GM06990 (cell line): ENCODE measurements around the gene PIGO.
A peak's percentile ranks its signal among the peaks of the same experiment; 100 is the strongest.

Experiments
- DNase-seq: peaks from one replicate; pipeline ENCODE4 v3.0.0-alpha.2; 2011; ENCODE audit not compliant: insufficient read length; ENCODE audit errors: extremely low read depth
- H3K27me3 ChIP-seq: replicated peaks from 2 replicates; pipeline ENCODE4 v1.6.0; 2011; ENCODE audit warnings: low read length; ENCODE audit not compliant: control insufficient read depth, insufficient read depth
- H3K36me3 ChIP-seq: 2 replicates; pipeline ENCODE4 v1.5.1; 2011; ENCODE audit warnings: low read length; ENCODE audit not compliant: control insufficient read depth, insufficient read depth
- H3K4me3 ChIP-seq: replicated peaks from 2 replicates; pipeline ENCODE4 v1.5.1; 2011; ENCODE audit warnings: low read depth, mild to moderate bottlenecking, control low read depth, low read length
- TF ChIP-seq, protein P1 (sequence below): IDR thresholded peaks from 2 replicates; pipeline ENCODE4 v1.5.1; 2011; ENCODE audit warnings: low read length, control low read depth, mild to moderate bottlenecking, inconsistent platforms; ENCODE audit not compliant: insufficient read depth, poor library complexity, severe bottlenecking

Gene PIGO

DNA sequence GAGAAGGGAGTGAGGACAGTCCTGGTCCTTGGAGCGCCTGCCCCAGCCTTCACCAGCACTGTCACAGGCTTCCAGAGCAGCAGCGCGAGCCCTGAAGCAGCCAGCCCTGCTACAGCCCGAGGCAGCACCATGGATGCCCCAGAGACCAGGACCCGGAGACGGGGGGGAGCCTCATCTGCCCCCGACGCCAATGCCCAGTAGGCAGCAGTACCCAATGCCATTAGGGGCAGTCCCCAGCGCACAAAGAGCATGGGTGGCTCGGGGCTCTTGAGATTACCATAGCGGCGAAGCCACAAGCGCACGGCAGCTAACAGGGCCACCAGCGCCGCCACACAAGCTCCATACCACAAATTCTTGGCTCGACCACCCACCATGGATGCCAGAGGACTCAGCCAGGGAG lies 4.9 kb downstream of the PIGO start:
- H3K27me3 ChIP-seq = no peaks in the 10 kb centered on the region
- TF ChIP-seq, protein P1, sequence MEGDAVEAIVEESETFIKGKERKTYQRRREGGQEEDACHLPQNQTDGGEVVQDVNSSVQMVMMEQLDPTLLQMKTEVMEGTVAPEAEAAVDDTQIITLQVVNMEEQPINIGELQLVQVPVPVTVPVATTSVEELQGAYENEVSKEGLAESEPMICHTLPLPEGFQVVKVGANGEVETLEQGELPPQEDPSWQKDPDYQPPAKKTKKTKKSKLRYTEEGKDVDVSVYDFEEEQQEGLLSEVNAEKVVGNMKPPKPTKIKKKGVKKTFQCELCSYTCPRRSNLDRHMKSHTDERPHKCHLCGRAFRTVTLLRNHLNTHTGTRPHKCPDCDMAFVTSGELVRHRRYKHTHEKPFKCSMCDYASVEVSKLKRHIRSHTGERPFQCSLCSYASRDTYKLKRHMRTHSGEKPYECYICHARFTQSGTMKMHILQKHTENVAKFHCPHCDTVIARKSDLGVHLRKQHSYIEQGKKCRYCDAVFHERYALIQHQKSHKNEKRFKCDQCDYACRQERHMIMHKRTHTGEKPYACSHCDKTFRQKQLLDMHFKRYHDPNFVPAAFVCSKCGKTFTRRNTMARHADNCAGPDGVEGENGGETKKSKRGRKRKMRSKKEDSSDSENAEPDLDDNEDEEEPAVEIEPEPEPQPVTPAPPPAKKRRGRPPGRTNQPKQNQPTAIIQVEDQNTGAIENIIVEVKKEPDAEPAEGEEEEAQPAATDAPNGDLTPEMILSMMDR = no peak
- no peak for DNase-seq
- peaks cover 32% of the 10 kb centered on the region for H3K36me3 ChIP-seq
- no peak overlapping the region for H3K4me3 ChIP-seq

DNA sequence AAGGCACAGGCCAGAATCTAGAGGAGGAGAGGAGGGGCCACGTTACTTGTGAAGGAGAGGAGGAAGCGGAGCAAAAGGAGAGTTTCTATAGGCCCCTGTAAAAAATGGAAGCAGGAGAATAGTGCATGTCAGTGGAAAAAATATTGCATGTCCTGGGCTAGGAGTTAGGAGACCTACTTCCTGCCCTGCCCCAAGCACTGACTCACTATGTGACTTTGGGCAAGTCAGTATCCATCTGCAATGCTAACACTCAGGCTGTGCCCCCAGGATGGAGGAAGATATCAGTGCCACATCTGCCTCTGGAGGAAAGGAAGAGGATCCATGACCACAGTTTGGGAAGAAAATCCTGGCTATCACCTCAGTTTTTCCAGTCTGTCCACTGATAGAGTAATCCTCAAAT lies 7.0 kb downstream of the PIGO start:
- TF ChIP-seq, protein P1 = no peak
- no peak for DNase-seq
- no peaks in the 10 kb centered on the region for H3K27me3 ChIP-seq
- H3K4me3 ChIP-seq = no peak overlapping the region
- H3K36me3 ChIP-seq = peaks cover 32% of the 10 kb centered on the region

DNA sequence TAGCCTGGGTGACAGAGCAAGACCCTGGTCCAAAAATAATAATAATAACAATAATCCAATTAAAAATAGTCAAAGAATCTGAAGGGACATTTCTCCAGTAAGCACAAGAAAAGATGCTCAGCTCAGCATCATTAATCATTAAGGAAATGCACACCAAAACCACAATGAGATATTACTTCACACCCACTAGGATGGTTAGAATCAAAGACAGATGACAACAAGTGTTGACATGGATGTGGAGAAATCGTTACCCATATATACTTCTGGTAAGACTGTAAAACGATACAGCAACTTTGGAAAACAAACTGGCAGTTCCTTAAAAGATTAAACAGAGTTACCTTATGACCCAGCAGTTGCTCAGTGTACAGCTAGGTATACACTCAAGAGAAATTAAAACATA lies 11.3 kb downstream of the PIGO start:
- Histone ChIP-seq H3K36me3 (peaks cover 10% of the 10 kb centered on the region), H3K27me3 (no peaks in the 10 kb centered on the region), H3K4me3 (no peak overlapping the region)
- DNase-seq = no peak
- TF ChIP-seq, protein P1 = no peak

DNA sequence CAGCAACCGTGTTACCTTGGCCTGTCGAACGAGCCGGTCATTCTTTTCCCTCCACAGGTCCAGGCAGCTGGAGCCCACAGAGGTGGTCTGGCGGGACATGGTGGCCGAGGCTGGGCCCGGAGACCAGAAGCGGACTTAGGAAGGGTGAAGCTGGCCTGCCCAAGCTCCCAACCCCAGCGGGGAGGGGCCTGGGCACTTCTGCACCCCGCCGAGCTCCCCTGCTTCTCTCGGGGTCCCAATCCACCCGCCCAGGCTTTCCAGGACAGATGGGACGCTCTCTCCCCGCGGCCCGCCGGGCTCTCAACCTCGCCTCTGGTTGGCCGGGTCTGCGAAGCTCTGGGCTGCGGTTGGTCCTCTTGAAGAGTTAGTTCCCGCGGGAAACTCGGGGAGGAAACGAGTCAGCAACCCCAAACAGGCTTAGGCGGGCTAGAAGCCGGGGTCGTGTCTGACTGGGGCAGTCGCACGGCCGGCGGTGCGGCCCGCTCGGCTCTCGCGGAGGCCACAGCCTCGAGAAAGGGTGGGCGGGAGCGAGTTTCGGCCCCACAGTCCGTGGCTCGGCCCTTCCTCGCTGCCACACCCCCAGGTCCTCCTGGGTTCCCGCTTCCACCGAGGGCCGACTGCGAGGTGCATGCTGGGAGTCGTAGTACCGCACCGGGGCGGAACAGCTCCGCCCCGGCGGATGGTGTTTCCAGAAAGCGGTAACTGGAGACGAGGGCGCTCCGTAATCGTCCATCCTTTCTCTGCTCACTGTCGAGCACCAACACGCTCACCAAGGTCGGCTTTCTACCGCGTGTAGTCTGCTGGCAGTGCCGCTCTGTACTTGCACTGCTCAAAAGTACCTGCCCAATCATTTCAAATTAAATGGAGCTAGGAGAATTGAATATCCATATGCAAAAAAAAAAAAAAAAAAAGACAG lies 16.7 kb downstream of the PIGO start, which contains the start of gene FANCG:
FANCG (minus strand) TSS at position 517 of the 916 bp plus-strand sequence; CDS start at position 99, 418 bp downstream.
- peak within 1 kb of the TSS; percentile 91 for H3K4me3 ChIP-seq

DNA sequence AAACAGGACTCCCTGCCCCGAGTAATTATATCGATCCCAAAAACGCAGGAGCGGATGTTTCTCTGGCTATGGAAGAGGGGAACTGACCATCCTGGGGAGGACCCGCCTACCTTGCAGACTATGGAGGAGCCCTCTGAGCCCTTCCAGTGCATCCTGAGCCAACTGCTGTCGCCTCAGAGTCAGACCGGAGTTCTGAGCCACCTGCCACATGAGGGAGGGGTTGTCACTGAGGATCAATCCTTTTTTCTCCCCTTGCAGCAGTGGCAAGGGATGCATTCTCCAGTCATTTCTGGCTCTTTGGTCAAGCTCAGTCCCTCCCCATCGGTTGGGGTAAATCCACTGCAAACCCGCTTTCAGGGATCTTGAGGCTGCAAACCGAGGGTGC lies 17.4 kb downstream of the PIGO start:
- Histone ChIP-seq H3K27me3 (no peaks in the 10 kb centered on the region), H3K4me3 (peak overlapping the region; percentile 91), H3K36me3 (peaks cover 6% of the 10 kb centered on the region)
- TF ChIP-seq, protein P1 = no peak
- DNase-seq = no peak

More for the DNA sequence above, 16.7 kb downstream of the PIGO start, which contains the start of gene FANCG:
- Histone ChIP-seq H3K36me3 (peaks cover 1% of the 10 kb centered on the region), H3K27me3 (no peaks in the 10 kb centered on the region)
- peak; percentile 94 for DNase-seq
- TF ChIP-seq, protein P1 = no peak
